ENCODE data around the gene STIM2.
"Not testable (repeated sequence)": the region's sequence is repeated elsewhere in the genome, so short reads cannot be mapped to it uniquely, and the experiment has no call there.

Gene STIM2

DNA sequence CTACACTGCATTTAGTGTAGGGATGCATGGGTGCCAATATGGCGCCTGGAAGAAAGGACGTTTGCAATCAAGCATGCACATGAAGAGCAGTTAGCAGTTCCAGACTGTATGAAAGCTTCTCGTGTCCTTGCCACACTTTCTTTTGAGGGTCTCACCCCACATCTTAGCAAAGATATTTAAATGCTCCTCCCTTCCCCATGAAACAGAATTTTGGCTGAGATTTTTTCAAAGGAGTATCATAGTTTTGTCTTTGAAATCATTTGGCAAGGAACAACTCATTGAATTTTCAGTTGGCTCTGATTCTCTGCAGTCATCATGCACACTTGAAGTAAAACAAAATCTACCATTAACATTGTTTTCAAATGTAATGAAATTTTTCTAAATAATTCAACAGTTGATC is 39.6 kb upstream of the STIM2 start:
- Histone ChIP-seq H3K27me3 (ENCODE audit: insufficient read depth, low read length) (no peaks in the 10 kb centered on the region), H3K9me2 (ENCODE audit: low read depth, low read length) (no peaks in the 10 kb centered on the region), H3K27ac (ENCODE audit: low read depth, low read length, poor library complexity, severe bottlenecking) (peak overlapping the region; percentile 84), H3F3A (ENCODE audit: insufficient read depth, low read length) (no peaks in the 10 kb centered on the region), H2AFZ (ENCODE audit: low read length) (no peak overlapping the region), H3K9me3 (ENCODE audit: low read length) (no peaks in the 10 kb centered on the region), H3K4me3 (ENCODE audit: low read depth, low read length, poor library complexity, severe bottlenecking) (no peak overlapping the region), H3K4me1 (ENCODE audit: insufficient read depth, low read length, severe bottlenecking) (peaks cover 55% of the 10 kb centered on the region), H3K79me2 (ENCODE audit: insufficient read depth, low read length) (no peaks in the 10 kb centered on the region), H4K20me1 (ENCODE audit: insufficient read depth, low read length) (no peaks in the 10 kb centered on the region), H3K4me2 (ENCODE audit: low read length) (no peak overlapping the region), H3K9ac (ENCODE audit: low read length) (no peak overlapping the region), H3K36me3 (ENCODE audit: insufficient read depth, low read length) (peaks cover 7% of the 10 kb centered on the region; the same call in 1 of the 2 replicates)
- TF ChIP-seq, protein P1, sequence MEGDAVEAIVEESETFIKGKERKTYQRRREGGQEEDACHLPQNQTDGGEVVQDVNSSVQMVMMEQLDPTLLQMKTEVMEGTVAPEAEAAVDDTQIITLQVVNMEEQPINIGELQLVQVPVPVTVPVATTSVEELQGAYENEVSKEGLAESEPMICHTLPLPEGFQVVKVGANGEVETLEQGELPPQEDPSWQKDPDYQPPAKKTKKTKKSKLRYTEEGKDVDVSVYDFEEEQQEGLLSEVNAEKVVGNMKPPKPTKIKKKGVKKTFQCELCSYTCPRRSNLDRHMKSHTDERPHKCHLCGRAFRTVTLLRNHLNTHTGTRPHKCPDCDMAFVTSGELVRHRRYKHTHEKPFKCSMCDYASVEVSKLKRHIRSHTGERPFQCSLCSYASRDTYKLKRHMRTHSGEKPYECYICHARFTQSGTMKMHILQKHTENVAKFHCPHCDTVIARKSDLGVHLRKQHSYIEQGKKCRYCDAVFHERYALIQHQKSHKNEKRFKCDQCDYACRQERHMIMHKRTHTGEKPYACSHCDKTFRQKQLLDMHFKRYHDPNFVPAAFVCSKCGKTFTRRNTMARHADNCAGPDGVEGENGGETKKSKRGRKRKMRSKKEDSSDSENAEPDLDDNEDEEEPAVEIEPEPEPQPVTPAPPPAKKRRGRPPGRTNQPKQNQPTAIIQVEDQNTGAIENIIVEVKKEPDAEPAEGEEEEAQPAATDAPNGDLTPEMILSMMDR (IDR thresholded peaks at IDR 0.05; ENCODE audit: low read length), result no peak
- no peak for TF ChIP-seq EZH2 (IDR thresholded peaks at IDR 0.05; ENCODE audit: borderline replicate concordance, low read length)

DNA sequence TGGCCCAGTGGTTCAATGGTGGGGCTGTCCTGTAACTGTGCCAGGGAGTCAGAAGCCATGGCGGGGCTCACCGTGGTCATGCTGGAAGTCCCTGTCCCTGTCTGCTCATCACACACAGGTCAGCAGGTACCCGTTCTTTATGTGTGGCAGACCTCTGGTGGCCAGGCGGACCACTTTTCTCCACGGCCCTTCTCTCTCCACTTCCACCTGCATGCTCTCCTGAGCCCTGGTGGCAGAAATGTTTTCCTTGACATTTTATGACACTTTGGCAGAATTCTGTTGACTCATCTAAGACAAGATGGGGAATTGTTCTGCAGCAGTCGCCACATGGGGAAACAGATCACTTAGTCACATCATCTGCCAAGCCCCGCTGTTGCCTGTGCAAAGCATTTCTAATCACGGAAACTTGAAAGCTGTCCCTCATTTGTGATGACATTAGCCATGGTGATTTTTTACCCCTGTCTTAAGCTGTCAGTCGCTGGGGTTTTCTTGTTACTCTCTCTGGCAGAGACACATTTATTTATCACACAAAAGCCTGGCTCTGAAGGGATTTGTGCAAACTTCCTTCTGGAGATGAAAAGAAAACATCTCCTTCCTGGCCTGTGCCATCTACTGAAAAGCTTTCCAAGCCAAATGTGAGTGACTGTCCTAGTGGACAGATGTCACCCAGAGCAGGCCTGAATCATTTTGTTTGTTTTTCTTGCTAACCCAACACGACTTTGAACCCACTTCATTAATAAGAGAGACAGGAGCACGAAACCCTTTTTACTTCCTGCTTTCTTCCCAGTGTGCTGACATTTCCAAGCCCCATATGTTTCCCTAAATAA is 38.8 kb upstream of the STIM2 start:
- H3K9ac ChIP-seq (ENCODE audit: low read length), result peak overlapping the region; percentile 34

DNA sequence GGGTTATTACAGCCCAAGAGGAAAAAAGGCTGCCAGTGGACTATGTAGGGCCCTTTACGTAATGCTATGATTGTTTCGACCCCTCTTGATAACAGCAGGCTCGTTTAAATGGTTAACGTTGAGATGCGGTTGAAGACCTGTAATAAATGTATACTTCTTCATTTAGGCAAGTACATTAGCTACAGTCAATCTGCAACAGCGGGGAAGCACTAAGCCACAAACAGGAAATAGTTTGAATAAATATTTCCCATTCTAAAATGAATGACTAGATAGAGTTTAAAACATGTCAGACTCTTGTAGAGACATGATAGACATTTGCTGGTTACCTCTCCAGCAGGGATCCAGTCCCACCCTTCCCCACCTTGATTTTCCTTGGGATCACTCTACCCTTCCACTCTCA is 38.1 kb upstream of the STIM2 start:
- Histone ChIP-seq H3K9me2 (ENCODE audit: low read depth, low read length) (no peaks in the 10 kb centered on the region), H3F3A (ENCODE audit: insufficient read depth, low read length) (no peaks in the 10 kb centered on the region), H4K20me1 (ENCODE audit: insufficient read depth, low read length) (no peaks in the 10 kb centered on the region), H3K27ac (ENCODE audit: low read depth, low read length, poor library complexity, severe bottlenecking) (peak overlapping the region; percentile 84), H3K9ac (ENCODE audit: low read length) (no peak overlapping the region), H3K4me3 (ENCODE audit: low read depth, low read length, poor library complexity, severe bottlenecking) (no peak overlapping the region), H3K4me2 (ENCODE audit: low read length) (peak overlapping the region; percentile 51), H3K4me1 (ENCODE audit: insufficient read depth, low read length, severe bottlenecking) (peaks cover 59% of the 10 kb centered on the region), H3K36me3 (ENCODE audit: insufficient read depth, low read length) (peaks cover 7% of the 10 kb centered on the region; the same call in 1 of the 2 replicates), H3K79me2 (ENCODE audit: insufficient read depth, low read length) (no peaks in the 10 kb centered on the region), H3K27me3 (ENCODE audit: insufficient read depth, low read length) (no peaks in the 10 kb centered on the region), H3K9me3 (ENCODE audit: low read length) (no peaks in the 10 kb centered on the region), H2AFZ (ENCODE audit: low read length) (no peak overlapping the region)
- TF ChIP-seq EZH2 (IDR thresholded peaks at IDR 0.05; ENCODE audit: borderline replicate concordance, low read length), result no peak
- TF ChIP-seq, protein P1 (IDR thresholded peaks at IDR 0.05; ENCODE audit: low read length), result no peak

More for the DNA sequence above, 38.8 kb upstream of the STIM2 start:
- peak overlapping the region; percentile 51 for H3K4me2 ChIP-seq (ENCODE audit: low read length)
- H3K9me2 ChIP-seq (ENCODE audit: low read depth, low read length), result no peaks in the 10 kb centered on the region
- no peaks in the 10 kb centered on the region for H3K79me2 ChIP-seq (ENCODE audit: insufficient read depth, low read length)
- no peaks in the 10 kb centered on the region for H3F3A ChIP-seq (ENCODE audit: insufficient read depth, low read length)
- H3K36me3 ChIP-seq (ENCODE audit: insufficient read depth, low read length), result peaks cover 7% of the 10 kb centered on the region; the same call in 1 of the 2 replicates
- H3K9me3 ChIP-seq (ENCODE audit: low read length), result no peaks in the 10 kb centered on the region
- H4K20me1 ChIP-seq (ENCODE audit: insufficient read depth, low read length), result no peaks in the 10 kb centered on the region
- TF ChIP-seq EZH2 (IDR thresholded peaks at IDR 0.05; ENCODE audit: borderline replicate concordance, low read length), result no peak
- TF ChIP-seq, protein P1 (IDR thresholded peaks at IDR 0.05; ENCODE audit: low read length), result peak; percentile 13; the same call in 1 of the 2 replicates
- H3K27me3 ChIP-seq (ENCODE audit: insufficient read depth, low read length), result no peaks in the 10 kb centered on the region
- peaks cover 56% of the 10 kb centered on the region for H3K4me1 ChIP-seq (ENCODE audit: insufficient read depth, low read length, severe bottlenecking)
- no peak overlapping the region for H2AFZ ChIP-seq (ENCODE audit: low read length)
- no peak overlapping the region for H3K4me3 ChIP-seq (ENCODE audit: low read depth, low read length, poor library complexity, severe bottlenecking)
- peak overlapping the region; percentile 84 for H3K27ac ChIP-seq (ENCODE audit: low read depth, low read length, poor library complexity, severe bottlenecking)

DNA sequence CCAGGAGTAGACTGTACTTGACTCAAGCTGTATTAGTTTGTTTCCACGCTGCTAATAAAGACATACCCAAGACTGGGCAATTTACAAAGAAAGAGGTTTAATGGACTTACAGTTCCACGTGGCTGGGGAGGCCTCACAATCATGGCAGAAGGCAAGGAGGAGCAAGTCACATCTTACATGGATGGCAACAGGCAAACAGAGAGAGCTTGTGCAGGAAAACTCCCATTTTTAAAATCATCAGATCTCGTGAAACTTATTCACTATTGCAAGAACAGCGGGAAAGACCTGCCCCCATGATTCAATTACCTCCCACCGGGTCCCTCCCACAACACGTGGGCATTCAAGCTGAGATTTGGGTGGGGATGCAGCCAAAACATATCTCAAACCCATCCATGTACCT is 37.7 kb upstream of the STIM2 start:
- H3K9ac ChIP-seq (ENCODE audit: low read length); H3K4me3 ChIP-seq (ENCODE audit: low read depth, low read length, poor library complexity, severe bottlenecking); H2AFZ ChIP-seq (ENCODE audit: low read length): not testable (repeated sequence)

More for the DNA sequence above, 37.7 kb upstream of the STIM2 start:
- H3K79me2 ChIP-seq (ENCODE audit: insufficient read depth, low read length); H4K20me1 ChIP-seq (ENCODE audit: insufficient read depth, low read length); H3K4me2 ChIP-seq (ENCODE audit: low read length); H3K27me3 ChIP-seq (ENCODE audit: insufficient read depth, low read length); H3K36me3 ChIP-seq (ENCODE audit: insufficient read depth, low read length); H3K9me2 ChIP-seq (ENCODE audit: low read depth, low read length); H3F3A ChIP-seq (ENCODE audit: insufficient read depth, low read length); H3K9me3 ChIP-seq (ENCODE audit: low read length): not testable (repeated sequence)
- peaks cover 63% of the 10 kb centered on the region for H3K4me1 ChIP-seq (ENCODE audit: insufficient read depth, low read length, severe bottlenecking)
- peak overlapping the region; percentile 84 for H3K27ac ChIP-seq (ENCODE audit: low read depth, low read length, poor library complexity, severe bottlenecking)

All from OCI-LY1 (cell line).